Measurements from ENCODE around the gene BMS1. TPM values are rescaled to one million over a fixed set of nuclear protein-coding genes. Genes with fewer than 3 reads are reported as not detected.
"Not testable (repeated sequence)": the region's sequence is repeated elsewhere in the genome, so short reads cannot be mapped to it uniquely, and the experiment has no call there.

The BMS1 gene
- polyA plus RNA-seq, 12 donors: 10.4 to 18.1 (median 16.7) TPM; not detected in 1

- no peak for DNase-seq
Measured at GRCh38 chr10:42785759-42786158, 3.2 kb downstream of the BMS1 start.

GRCh38 chr10:42790835-42791234 lies 8.2 kb downstream of the BMS1 start:
- no peak for DNase-seq

- DNase-seq: no peak
Measured at GRCh38 chr10:42795701-42796100, 13.1 kb downstream of the BMS1 start.

- no peak for DNase-seq
Measured at GRCh38 chr10:42801135-42801534, 18.5 kb downstream of the BMS1 start.

GRCh38 chr10:42802876-42803275 lies 20.3 kb downstream of the BMS1 start:
- DNase-seq: no peak

- no peak for DNase-seq
Measured at GRCh38 chr10:42809676-42810075, 27.1 kb downstream of the BMS1 start.

- DNase-seq: no peak
Measured at GRCh38 chr10:42812028-42812427, 29.4 kb downstream of the BMS1 start.

- not testable (repeated sequence) for DNase-seq
Measured at GRCh38 chr10:42813989-42814687, 31.5 kb downstream of the BMS1 start.

- DNase-seq: not testable (repeated sequence)
Measured at GRCh38 chr10:42816334-42816733, 33.7 kb downstream of the BMS1 start.

- DNase-seq: no peak
Measured at GRCh38 chr10:42816912-42817311, 34.3 kb downstream of the BMS1 start.

GRCh38 chr10:42817417-42817816 lies 34.8 kb downstream of the BMS1 start:
- DNase-seq: not testable (repeated sequence)

- DNase-seq: not testable (repeated sequence)
Measured at GRCh38 chr10:42826759-42827158, 44.2 kb downstream of the BMS1 start.

- DNase-seq: no peak
Measured at GRCh38 chr10:42827201-42827600, 44.6 kb downstream of the BMS1 start.

- DNase-seq: not testable (repeated sequence)
Measured at GRCh38 chr10:42828391-42828790, 45.8 kb downstream of the BMS1 start.

GRCh38 chr10:42830237-42830636 lies 47.6 kb downstream of the BMS1 start:
- DNase-seq: no peak

GRCh38 chr10:42836096-42836495 lies 53.5 kb downstream of the BMS1 start:
- DNase-seq: no peak

GRCh38 chr10:42836771-42837468 lies 54.3 kb downstream of the BMS1 start:
- no peak for DNase-seq

GRCh38 chr10:42844810-42845209 lies 62.2 kb downstream of the BMS1 start:
- DNase-seq: not testable (repeated sequence)

- not testable (repeated sequence) for DNase-seq
Measured at GRCh38 chr10:42847261-42847660, 64.7 kb downstream of the BMS1 start.

- no peak for DNase-seq
Measured at GRCh38 chr10:42850931-42851330, 68.3 kb downstream of the BMS1 start.

GRCh38 chr10:42859256-42859655 lies 76.7 kb downstream of the BMS1 start:
- no peak for DNase-seq

- DNase-seq: not testable (repeated sequence)
Measured at GRCh38 chr10:42860016-42860415, 77.4 kb downstream of the BMS1 start.

GRCh38 chr10:42862801-42863200 lies 80.2 kb downstream of the BMS1 start:
- not testable (repeated sequence) for DNase-seq

Data from muscle of arm (tissue), 12 donors.